Subcutaneous adipose tissue (tissue), 4 donors: Measurements from ENCODE around the gene SLC49A4. TPM values are rescaled to one million over a fixed set of nuclear protein-coding genes. Genes with fewer than 3 reads are reported as not detected.

Source experiments
- CTCF ChIP-seq: fragments of 450-650 bp; IDR thresholded peaks from one replicate; pipeline ENCODE4 v1.5.1; 2016; ENCODE audit warnings: low read depth, mild to moderate bottlenecking, control low read depth, antibody characterized with exemption, moderate library complexity
- total RNA-seq, 4 donors: library from RNA; depleted of rRNA; stranded (reverse); fragments of >200 nt; gene quantifications; one replicate each; pipeline ENCODE4 v1.1.0, GENCODE V29; 2016

Gene SLC49A4
- total RNA-seq, 4 donors from 2014 or later: 21.1 to 27.1 (median 23.2) TPM

GRCh38 chr3:122918576-122919290 is 123.9 kb downstream of the SLC49A4 start:
- no peak for TF ChIP-seq CTCF

GRCh38 chr3:122919291-122919610 is 124.4 kb downstream of the SLC49A4 start:
- no peak for TF ChIP-seq CTCF

- TF ChIP-seq CTCF: no peak
Observed at GRCh38 chr3:122920986-122921385, 126.1 kb downstream of the SLC49A4 start.

GRCh38 chr3:122921791-122922651 is 127.2 kb downstream of the SLC49A4 start:
- TF ChIP-seq CTCF: no peak

GRCh38 chr3:122923611-122924010 is 128.7 kb downstream of the SLC49A4 start:
- TF ChIP-seq CTCF: no peak

GRCh38 chr3:122924056-122924455 is 129.2 kb downstream of the SLC49A4 start:
- no peak for TF ChIP-seq CTCF

GRCh38 chr3:122925756-122926155 is 130.9 kb downstream of the SLC49A4 start:
- TF ChIP-seq CTCF: no peak
